Natural killer cell (primary cell): Measurements from ENCODE around the gene PIGZ. TPM values are rescaled to one million over a fixed set of nuclear protein-coding genes. Genes with fewer than 3 reads are reported as not detected.

ENCODE experiments used
- ATAC-seq, 3 donors: fragments of 150-1000 bp in 2 of 3; fragments of 200-7000 bp in 1 of 3; cut with Tn5 transposase; 1 replicate in 1 of 3; 2 replicates in 2 of 3; pipeline ENCODE4 v1.10.0; 2021; ENCODE audit warnings: mild to moderate bottlenecking in 2 of 3, moderate library complexity in 2 of 3
- DNase-seq, 2 donors: peaks; one replicate each; pipeline versions ENCODE4 v3.0.0 to v3.0.0-alpha.2; 2013 to 2021; ENCODE audit warnings: mixed read lengths in 1 of 2
- H3K27ac ChIP-seq: one replicate; pipeline ENCODE4 v1.5.1; 2013; ENCODE audit warnings: mild to moderate bottlenecking, low read length
- H3K27me3 ChIP-seq: one replicate; pipeline ENCODE4 v1.6.1; 2013; ENCODE audit warnings: low read length; ENCODE audit not compliant: control insufficient read depth, insufficient read depth
- H3K36me3 ChIP-seq: one replicate; pipeline ENCODE4 v1.6.1; 2013; ENCODE audit warnings: low read length; ENCODE audit not compliant: control insufficient read depth, insufficient read depth
- H3K4me1 ChIP-seq: one replicate; pipeline ENCODE4 v1.6.1; 2013; ENCODE audit warnings: low read length; ENCODE audit not compliant: control insufficient read depth, insufficient read depth
- H3K4me3 ChIP-seq: one replicate; pipeline ENCODE4 v1.5.1; 2013; ENCODE audit warnings: low read length
- H3K9me3 ChIP-seq: one replicate; pipeline ENCODE4 v1.6.1; 2013; ENCODE audit warnings: low read length; ENCODE audit not compliant: control insufficient read depth, insufficient read depth
- H3K27ac Mint-ChIP-seq, 2 donors: one replicate each; pipeline ENCODE4 v1.8.0; 2022; ENCODE audit warnings: mild to moderate bottlenecking in 2 of 2, mixed read lengths in 2 of 2, moderate library complexity in 1 of 2
- H3K27me3 Mint-ChIP-seq, 2 donors: one replicate each; pipeline ENCODE4 v1.8.0; 2022; ENCODE audit warnings: low read depth in 2 of 2, mixed read lengths in 2 of 2
- H3K36me3 Mint-ChIP-seq: one replicate; pipeline ENCODE4 v1.8.0; 2022; ENCODE audit warnings: mixed read lengths
- H3K4me1 Mint-ChIP-seq, 2 donors: one replicate each; pipeline ENCODE4 v1.8.0; 2022; ENCODE audit warnings: mixed read lengths in 2 of 2
- H3K4me3 Mint-ChIP-seq: one replicate; pipeline ENCODE4 v1.8.0; 2022; ENCODE audit warnings: mild to moderate bottlenecking, moderate library complexity, mixed read lengths
- H3K9me3 Mint-ChIP-seq, 2 donors: one replicate each; pipeline ENCODE4 v1.8.0; 2022; ENCODE audit warnings: mixed read lengths in 2 of 2
- CTCF ChIP-seq: fragments of 200-600 bp; IDR thresholded peaks from one replicate; pipeline ENCODE4 v1.8.0; 2022; ENCODE audit warnings: antibody characterized with exemption
- WGBS: methylation state at CpG from one replicate; pipeline ENCODE4 v1.1.7; 2013; ENCODE audit warnings: missing lambda C conversion rate; ENCODE audit not compliant: insufficient coverage; 5-methylcytosine and 5-hydroxymethylcytosine counted together
- intact Hi-C: fragments of 100-400 bp; cut with micrococcal nuclease; formaldehyde crosslinking; loops from one replicate; pipeline ENCODE4 v1.14.2; 2022
- total RNA-seq, 4 donors: library from RNA; stranded (reverse); fragments of 120-200 nt in 1 of 4; gene quantifications; one replicate each; pipeline versions ENCODE4 v1.2.3 to v1.2.4, GENCODE V29; 2013 to 2022

Gene PIGZ
- total RNA-seq, 3 donors from 2014 or later (not counting 1 experiment from before 2014, with no cell fraction given), result 2.2 to 2.3 (median 2.2) TPM

GRCh38 chr3:196994056-196994455, 25.4 kb upstream of the PIGZ start:
- Mint-ChIP-seq H3K9me3 (no peaks in the 10 kb centered on the region), H3K4me1 (no peaks in the 10 kb centered on the region), H3K4me3 (no peak overlapping the region), H3K36me3 (no peaks in the 10 kb centered on the region), H3K27ac (no peak overlapping the region), H3K27me3 (no peaks in the 10 kb centered on the region)
- no peaks in the 10 kb centered on the region for H3K36me3 ChIP-seq
- 86% methylated on average over 16 of the region's 16 CpGs for WGBS
- no peaks in the 10 kb centered on the region for H3K27me3 ChIP-seq
- H3K4me1 ChIP-seq, result no peaks in the 10 kb centered on the region
- H3K9me3 ChIP-seq, result no peaks in the 10 kb centered on the region
- DNase-seq (no peak), ATAC-seq (no peak)
- no peak overlapping the region for H3K27ac ChIP-seq
- no peak overlapping the region for H3K4me3 ChIP-seq
- intact Hi-C loops, result no loop called here
- TF ChIP-seq CTCF, result no peak

DNA sequence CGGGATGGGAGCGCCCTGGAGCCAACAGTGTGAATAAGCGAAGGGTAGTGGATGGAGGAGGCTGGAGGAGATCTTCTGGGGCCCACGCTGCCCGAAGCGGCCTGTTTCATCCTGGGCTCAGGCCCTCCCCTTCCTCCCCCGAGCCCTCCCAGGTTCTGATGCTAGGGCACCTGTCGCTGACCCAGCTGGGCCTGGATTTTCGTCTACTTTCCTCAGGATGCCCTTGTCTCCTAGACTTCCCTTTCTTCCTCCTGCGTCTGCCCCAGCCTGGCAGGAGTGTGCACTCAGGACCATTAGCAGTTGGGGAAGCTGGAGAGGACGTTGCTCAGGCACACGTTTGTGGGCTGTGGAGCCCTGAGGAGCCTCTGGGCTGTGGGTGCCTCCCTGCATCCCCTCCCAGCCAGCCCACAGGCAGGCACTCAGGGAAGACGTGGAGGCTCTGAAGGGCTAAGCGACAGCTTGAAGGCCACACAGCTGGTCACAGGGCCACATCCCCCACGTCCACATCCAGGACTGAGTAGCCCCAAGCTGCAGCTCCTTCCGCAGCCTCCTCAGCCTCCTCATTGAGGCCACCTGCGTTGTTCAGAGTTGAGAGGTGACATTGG, 23.9 kb upstream of the PIGZ start:
- intact Hi-C loops, result no loop called here
- H3K4me3 Mint-ChIP-seq, result no peak overlapping the region
- DNase-seq (no peak), ATAC-seq (no peak)
- H3K36me3 Mint-ChIP-seq, result no peaks in the 10 kb centered on the region
- Histone ChIP-seq H3K4me3 (no peak overlapping the region), H3K27me3 (no peaks in the 10 kb centered on the region), H3K4me1 (no peaks in the 10 kb centered on the region), H3K36me3 (no peaks in the 10 kb centered on the region), H3K27ac (no peak overlapping the region), H3K9me3 (no peaks in the 10 kb centered on the region)
- no peak for TF ChIP-seq CTCF
- H3K27ac Mint-ChIP-seq, result no peak overlapping the region
- WGBS, result 85% methylated on average over 17 of the region's 17 CpGs
- no peaks in the 10 kb centered on the region for H3K4me1 Mint-ChIP-seq
- no peaks in the 10 kb centered on the region for H3K9me3 Mint-ChIP-seq
- H3K27me3 Mint-ChIP-seq, result no peaks in the 10 kb centered on the region

GRCh38 chr3:196991581-196992460, 23.2 kb upstream of the PIGZ start:
- H3K9me3 ChIP-seq, result no peaks in the 10 kb centered on the region
- H3K27ac ChIP-seq, result no peak overlapping the region
- ATAC-seq, result no peak
- H3K4me3 ChIP-seq, result no peak overlapping the region
- H3K4me1 ChIP-seq, result no peaks in the 10 kb centered on the region
- Mint-ChIP-seq H3K4me3 (no peak overlapping the region), H3K27ac (no peak overlapping the region), H3K4me1 (no peaks in the 10 kb centered on the region), H3K9me3 (no peaks in the 10 kb centered on the region), H3K27me3 (no peaks in the 10 kb centered on the region), H3K36me3 (no peaks in the 10 kb centered on the region)
- 90% methylated on average over 28 of the region's 28 CpGs for WGBS
- no peaks in the 10 kb centered on the region for H3K36me3 ChIP-seq
- no peak for DNase-seq
- TF ChIP-seq CTCF, result no peak
- intact Hi-C loops, result no loop called here
- no peaks in the 10 kb centered on the region for H3K27me3 ChIP-seq
